Cerebellar nuclear complex (tissue), 1 donor: ENCODE measurements around the gene PABPC3.

ENCODE experiments used
- DNase-seq, 2 experiments: peaks; one replicate each; lab custom pipeline; 2025; lab: John Stamatoyannopoulos, UW

The PABPC3 gene

GRCh38 chr13:25095851-25096453 lies at the start of gene PABPC3:
TSS of gene PABPC3 (plus strand) at chr13:25096136. CDS start at chr13:25096199, 63 bp downstream.
- no peak for DNase-seq

DNA sequence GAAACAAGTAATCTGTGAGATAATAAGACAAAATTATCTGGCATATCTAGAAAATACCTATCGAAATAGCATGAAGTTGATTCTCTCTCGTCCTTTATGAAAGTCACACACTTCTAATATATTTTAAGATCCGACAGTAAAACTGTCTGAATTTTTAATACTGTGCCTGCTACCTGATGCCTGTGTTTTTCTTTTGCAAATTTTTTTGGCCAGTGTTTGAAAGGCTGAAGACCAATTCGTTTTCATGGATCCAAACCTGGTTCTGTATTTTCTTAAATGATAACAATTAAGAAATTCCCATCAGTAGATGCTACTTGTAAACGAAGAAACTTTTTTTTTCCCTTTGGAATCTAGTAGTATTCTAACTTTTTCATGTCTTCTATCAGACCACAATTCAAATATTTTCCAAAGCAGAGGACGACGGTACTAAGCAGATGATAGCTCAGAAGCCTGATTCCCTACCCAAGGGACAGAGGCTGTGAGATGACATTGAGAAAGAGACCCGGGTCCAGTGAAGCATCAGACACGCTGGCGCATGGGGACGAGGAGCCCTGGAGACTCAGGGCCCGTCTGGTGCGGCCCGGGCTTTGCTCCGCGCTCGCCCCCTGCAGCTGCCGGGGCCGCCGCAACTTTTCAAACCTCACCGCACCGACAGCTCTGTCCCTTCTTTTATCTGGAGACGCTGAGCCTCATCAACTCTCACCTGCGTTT lies 49.5 kb upstream of the PABPC3 start:
- DNase-seq: no peak

DNA sequence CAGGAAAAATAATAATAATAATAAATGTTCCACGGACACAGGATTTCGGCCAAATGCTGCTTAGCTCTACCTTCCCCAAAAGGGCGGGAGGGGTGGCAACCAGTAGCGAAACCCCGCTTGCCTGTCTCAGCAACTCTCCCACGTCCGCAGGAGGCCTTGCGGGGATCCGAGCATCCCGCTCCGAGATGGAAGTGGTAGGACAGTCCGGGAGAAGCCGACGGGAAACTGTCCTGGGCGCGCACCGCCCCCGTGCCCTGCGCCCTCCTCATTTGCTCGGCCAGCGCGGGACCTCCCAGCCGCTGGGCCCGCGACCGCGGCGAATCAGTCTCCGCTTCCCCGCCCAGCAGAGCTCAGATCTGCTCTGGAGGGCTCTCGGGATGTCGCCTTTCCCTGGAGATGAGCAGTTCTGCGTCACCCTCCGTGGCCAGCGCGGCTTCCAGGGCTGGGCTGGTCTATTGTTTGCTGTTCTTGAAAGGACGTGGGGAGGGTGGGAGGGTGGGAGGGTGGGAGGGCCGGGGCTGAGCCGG lies 48.9 kb upstream of the PABPC3 start:
- DNase-seq: no peak

DNA sequence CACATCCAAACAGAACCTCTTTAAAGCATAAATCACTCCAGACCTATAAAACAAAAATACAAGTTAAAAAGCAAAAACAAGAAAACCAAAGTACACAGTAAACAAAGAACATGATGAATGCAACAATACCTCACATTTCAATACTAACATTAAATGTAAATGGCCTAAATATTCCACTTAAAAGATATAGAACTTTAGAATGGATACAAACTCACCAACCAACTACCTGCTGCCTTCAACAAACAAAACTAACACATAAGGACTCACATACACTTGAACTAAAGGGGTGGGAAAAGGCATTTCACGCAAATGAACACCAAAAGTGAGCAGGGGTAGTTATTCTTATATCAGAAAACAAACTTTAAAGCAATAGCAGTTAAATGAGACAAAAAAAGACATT lies 44.9 kb upstream of the PABPC3 start:
- DNase-seq: no peak

DNA sequence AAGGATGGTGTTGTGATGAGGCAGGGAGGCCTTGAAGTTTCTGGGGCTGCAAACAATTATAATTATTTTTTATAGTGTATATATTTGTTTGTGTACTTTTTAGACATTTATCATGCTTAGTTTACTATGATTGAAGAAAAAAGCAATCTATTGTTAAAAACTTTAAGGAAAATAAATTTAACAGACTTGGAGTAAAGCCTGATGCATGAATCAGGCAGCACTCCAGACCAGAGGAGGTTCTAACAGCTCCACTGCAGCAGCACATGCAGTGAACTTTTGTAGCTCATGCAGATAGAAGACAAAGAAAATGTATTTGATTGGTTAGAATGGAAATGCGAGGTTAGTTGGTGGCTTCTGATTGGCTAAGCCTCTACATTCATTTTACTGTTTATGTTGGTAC lies 36.8 kb upstream of the PABPC3 start:
- no peak for DNase-seq

DNA sequence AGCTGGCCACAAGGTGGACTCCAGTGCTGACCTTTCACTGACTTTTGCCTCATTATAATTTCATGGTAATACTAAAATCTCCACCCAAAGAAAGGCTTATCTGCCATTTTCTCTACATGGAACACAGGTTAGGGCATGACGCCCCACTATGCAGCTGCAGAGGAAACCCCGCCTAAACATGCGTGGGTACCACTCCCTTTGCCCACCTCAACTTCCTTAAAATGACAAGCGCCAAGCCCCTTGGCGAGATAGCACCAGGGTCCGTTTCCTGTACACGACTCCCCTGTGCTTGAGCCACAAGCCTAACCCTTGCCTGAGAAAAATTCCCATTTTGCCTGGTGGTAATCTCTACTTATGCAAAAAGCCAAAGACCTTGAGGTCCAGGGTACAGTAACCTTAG lies 36.0 kb upstream of the PABPC3 start:
- no peak for DNase-seq

- no peak for DNase-seq
These were observed 33.5 kb upstream of the PABPC3 start for GRCh38 chr13:25062479-25062878.

GRCh38 chr13:25064396-25064795 lies 31.5 kb upstream of the PABPC3 start:
- DNase-seq: no peak

- no peak for DNase-seq
These were observed 29.8 kb upstream of the PABPC3 start for GRCh38 chr13:25065974-25066770.

DNA sequence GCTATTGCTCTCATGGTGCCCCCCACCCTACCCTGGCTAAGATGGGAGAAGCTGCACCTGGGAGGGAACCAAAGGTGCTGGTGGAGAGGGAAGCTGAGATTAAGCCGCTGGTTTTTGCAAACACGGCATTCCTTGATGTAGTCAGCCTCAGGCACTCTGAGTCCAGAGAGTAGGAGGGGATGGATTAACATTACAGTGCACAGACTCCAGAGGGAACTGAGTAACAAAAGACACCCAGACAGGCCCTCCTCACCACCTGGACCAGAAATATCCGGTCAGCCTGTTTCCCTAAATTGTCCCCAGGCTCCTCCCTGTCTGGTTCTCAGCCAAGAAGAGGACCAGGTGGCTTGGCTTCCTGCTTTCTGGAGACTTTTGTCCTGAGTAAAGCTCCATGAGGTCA lies 28.9 kb upstream of the PABPC3 start:
- no peak for DNase-seq

DNA sequence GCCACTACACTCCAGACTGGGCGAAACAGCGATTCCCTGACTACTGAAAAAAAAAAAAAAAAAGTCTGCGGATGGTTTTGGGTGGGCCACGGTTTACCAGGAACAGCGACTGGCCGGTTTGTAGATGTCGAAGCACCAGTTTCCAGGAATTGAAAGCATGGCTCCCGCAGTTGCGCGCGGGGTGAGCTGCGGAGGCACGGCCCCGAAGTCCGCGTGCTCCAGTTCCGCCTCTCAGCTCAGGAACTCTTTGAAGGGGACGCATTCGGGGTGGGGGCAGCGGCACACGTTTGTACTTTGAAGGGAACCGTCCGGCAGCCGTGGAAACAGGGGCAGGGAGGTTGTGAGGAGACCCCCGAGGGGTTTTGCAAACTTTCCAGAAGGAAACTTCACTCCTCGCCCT lies 27.1 kb upstream of the PABPC3 start:
- DNase-seq: no peak

DNA sequence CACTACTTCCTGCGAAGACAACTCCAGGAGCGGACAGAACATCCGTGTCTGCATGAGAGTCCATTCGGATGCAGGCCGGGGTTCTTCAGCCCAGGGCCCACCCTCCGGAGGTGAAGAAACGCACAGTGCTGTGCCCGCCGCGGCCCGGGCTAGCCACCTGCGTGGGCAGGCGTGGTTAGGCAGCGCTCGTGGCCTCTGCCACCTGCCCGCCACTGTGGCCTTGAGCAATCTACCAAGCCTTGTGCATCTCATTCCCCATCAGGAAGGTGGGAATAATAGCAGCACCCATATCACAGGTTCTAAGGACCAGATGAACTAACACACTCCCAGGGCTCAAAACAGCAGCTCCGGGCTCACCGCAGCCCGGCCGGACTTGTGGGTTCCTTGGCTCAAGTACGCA lies 26.7 kb upstream of the PABPC3 start:
- DNase-seq: no peak

- no peak for DNase-seq
These were observed 26.0 kb upstream of the PABPC3 start for GRCh38 chr13:25069911-25070310.

DNA sequence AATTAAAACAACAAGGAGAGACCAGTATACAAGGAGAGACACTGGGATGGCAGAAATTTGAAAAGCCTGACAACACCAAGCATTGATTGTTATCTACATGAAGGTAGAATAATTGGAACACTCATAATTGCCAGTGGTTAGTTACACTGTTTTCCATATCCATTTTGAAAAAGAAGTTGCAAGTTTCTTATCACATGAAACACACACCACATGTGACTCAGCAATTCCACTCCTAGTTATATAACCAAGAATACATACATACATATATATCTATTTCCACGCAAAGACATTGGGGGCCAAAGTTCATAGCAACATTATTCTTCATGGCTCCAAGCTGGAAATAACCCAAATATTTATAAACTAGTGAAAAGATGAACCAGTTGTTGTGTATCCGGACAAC lies 15.2 kb upstream of the PABPC3 start:
- DNase-seq: no peak

- no peak for DNase-seq
These were observed 11.8 kb upstream of the PABPC3 start for GRCh38 chr13:25084096-25084495.

DNA sequence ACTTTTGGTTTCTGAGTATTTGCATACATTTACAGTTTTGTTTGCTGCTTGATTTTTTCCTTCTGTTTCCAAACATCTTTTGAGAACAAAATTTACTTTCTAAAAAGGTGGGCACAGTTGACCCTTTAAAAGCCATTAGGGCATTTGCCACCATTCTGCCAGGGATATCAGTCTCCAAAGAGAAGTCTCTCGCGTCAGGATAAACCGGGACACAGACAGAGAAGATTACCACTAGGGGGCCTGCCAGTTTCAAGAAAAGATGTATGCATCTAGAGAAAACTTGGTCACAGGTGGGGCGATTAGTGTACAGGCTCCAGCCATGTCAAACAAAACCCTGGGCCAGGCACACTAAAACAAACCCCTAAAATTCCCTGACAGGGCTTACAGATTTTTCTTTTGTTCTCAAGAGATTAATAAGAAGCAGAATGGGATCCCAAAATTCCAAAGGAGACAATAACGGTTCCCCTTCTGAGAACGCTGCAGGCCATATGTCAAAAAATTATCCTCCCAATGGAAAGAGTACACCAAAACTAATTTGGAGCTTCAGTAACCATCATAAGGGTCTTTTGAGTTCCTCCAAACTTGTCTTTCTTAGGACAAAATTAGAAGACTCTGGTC lies 10.7 kb upstream of the PABPC3 start:
- DNase-seq: peak in 1 of 2 experiments; percentile 54

DNA sequence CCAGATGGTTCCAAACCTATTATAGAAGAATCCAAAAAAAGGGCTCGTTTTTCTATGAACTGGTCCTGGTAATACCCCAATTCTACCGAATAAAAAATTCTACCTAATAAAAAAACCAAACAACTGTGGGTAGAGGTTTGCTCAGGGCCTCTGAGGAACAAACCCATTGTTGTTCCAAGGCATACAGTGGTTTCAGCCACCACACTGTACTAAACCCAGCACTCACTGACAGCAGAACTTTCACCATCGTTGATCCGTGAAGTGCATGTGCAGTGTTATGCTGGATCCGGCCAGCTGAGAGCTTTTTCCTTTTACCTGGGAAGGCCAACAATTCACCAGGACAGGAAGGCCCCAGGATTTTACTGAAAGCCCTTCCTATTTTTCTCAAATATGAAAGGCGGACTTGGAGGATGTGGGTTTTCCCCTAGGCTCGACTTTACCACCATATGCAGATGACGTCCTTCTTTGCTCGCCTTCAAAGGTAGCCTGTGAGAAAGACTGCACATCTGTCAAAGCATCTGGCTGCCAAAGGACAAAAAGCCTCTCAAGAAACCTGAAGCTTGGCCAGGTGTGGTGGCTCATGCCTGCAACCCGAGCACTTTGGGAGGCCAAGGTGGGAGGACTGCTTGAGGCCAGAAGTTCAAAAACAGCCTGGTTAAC lies 7.2 kb upstream of the PABPC3 start:
- DNase-seq: no peak

- DNase-seq: no peak
These were observed 1.5 kb downstream of the PABPC3 start for GRCh38 chr13:25097426-25097825.

DNA sequence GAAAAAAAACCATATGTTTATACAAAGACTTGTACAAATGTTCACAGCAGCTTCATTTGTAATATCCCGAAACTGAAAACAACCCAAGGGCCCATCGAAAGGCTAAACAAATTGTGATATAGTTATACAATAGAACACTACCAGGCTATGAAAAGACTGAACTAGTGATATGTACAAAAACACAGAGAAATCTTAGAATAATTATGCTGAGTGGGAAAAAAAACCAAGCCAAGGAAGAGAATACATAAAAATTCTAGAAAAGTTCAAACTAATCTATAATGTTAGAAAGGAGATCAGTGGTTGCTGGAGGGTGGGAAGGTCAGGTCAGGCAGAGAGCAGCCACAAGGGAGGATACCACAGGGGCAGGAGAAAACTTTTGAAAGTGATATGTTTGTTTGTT lies 7.8 kb downstream of the PABPC3 start:
- no peak for DNase-seq

- no peak for DNase-seq
These were observed 13.4 kb downstream of the PABPC3 start for GRCh38 chr13:25109341-25109740.

GRCh38 chr13:25110956-25111584 lies 15.1 kb downstream of the PABPC3 start:
- no peak for DNase-seq
